Testis (tissue), 3 donors: ENCODE data around the gene GLCCI1. TPM values are rescaled to one million over a fixed set of nuclear protein-coding genes. Genes with fewer than 3 reads are reported as not detected.

Experiments
- DNase-seq: peaks from one replicate; pipeline ENCODE4 v3.0.0-alpha.2; 2019
- H3K27ac ChIP-seq, 2 donors: fragments of 200-600 bp; sonication (generic); one replicate each; pipeline ENCODE4 v1.5.1; 2019
- H3K27me3 ChIP-seq: fragments of 200-600 bp; sonication (generic); one replicate; pipeline ENCODE4 v1.5.1; 2019
- H3K36me3 ChIP-seq: fragments of 200-600 bp; sonication (generic); one replicate; pipeline ENCODE4 v1.5.1; 2017; ENCODE audit warnings: low read depth; ENCODE audit errors: missing control alignments
- H3K4me1 ChIP-seq: fragments of 200-600 bp; sonication (generic); one replicate; pipeline ENCODE4 v1.5.1; 2019
- H3K4me3 ChIP-seq, 2 donors: fragments of 200-600 bp; sonication (generic); one replicate each; pipeline ENCODE4 v1.5.1; 2017 to 2019
- H3K9me3 ChIP-seq: fragments of 200-600 bp; sonication (generic); one replicate; pipeline ENCODE4 v1.5.1; 2017
- CTCF ChIP-seq, 3 experiments: fragments of 450-650 bp in 2 of 3; fragments of 200-600 bp in 1 of 3; sonication (generic) in 1 of 3; IDR thresholded peaks; one replicate each; pipeline ENCODE4 v1.5.1; 2016 to 2019; ENCODE audit warnings: antibody characterized with exemption in 3 of 3, mild to moderate bottlenecking in 2 of 3, moderate library complexity in 1 of 3
- POLR2A ChIP-seq: fragments of 450-650 bp; IDR thresholded peaks from one replicate; pipeline ENCODE4 v1.6.1; 2017; ENCODE audit warnings: antibody characterized with exemption, mild to moderate bottlenecking, moderate library complexity
- WGBS, 2 donors: methylation state at CpG; one replicate each; pipeline ENCODE4 v1.1.5; 2018; 5-methylcytosine and 5-hydroxymethylcytosine counted together
- intact Hi-C: fragments of 100-400 bp; cut with DNase I; formaldehyde crosslinking; loops from one replicate; pipeline ENCODE4 v1.15.1; 2023; ENCODE audit warnings: low total_unique reads
- polyA plus RNA-seq: library from polyadenylated mRNA; stranded (reverse); fragments of 350-450 nt; fragmentation: Illumina TruSeq; extraction: RNeasy Lipid Tissue Mini Kit (QIAGEN cat#74804); gene quantifications from one replicate; pipeline ENCODE4 v1.2.3, GENCODE V29; 2014; ENCODE audit warnings: low read depth, low replicate concordance; ENCODE audit not compliant: insufficient read depth
- total RNA-seq, 2 donors: library from RNA; depleted of rRNA; stranded (reverse); fragments of >200 nt; gene quantifications; one replicate each; pipeline ENCODE4 v1.2.3, GENCODE V29; 2016

The GLCCI1 gene
- total and polyA plus RNA-seq, 3 donors from 2014 or later = 30.2 to 49.8 (median 42.2) TPM

- H3K27ac ChIP-seq = no peak overlapping the region
- H3K9me3 ChIP-seq = no peaks in the 10 kb centered on the region
- H3K36me3 ChIP-seq = no peaks in the 10 kb centered on the region
- no peaks in the 10 kb centered on the region for H3K27me3 ChIP-seq
- intact Hi-C loops = no loop called here
- H3K4me3 ChIP-seq = no peak overlapping the region
- TF ChIP-seq POLR2A = no peak
- no peak for TF ChIP-seq CTCF (IDR thresholded peaks at IDR 0.05)
- H3K4me1 ChIP-seq = no peaks in the 10 kb centered on the region
- DNase-seq = no peak
- WGBS, 2 donors = 97 to 100% methylated on average over 1 to 2 of the region's 2 CpGs
Observed at GRCh38 chr7:8035647-8036518, 67.3 kb downstream of the GLCCI1 start.

- TF ChIP-seq POLR2A (no peak), CTCF (IDR thresholded peaks at IDR 0.05) (no peak)
- no peak overlapping the region for H3K27ac ChIP-seq
- WGBS, 2 donors = 95 to 97% methylated on average over 3 of the region's 3 CpGs
- DNase-seq = no peak
- no peaks in the 10 kb centered on the region for H3K4me1 ChIP-seq
- no peaks in the 10 kb centered on the region for H3K27me3 ChIP-seq
- no peaks in the 10 kb centered on the region for H3K9me3 ChIP-seq
- intact Hi-C loops = no loop called here
- no peak overlapping the region for H3K4me3 ChIP-seq
- H3K36me3 ChIP-seq = no peaks in the 10 kb centered on the region
Observed at GRCh38 chr7:8037151-8037550, 68.6 kb downstream of the GLCCI1 start.

- intact Hi-C loops = no loop called here
- Histone ChIP-seq H3K4me3 (no peak overlapping the region), H3K27ac (no peak overlapping the region), H3K9me3 (no peaks in the 10 kb centered on the region), H3K27me3 (no peaks in the 10 kb centered on the region), H3K36me3 (no peaks in the 10 kb centered on the region), H3K4me1 (no peaks in the 10 kb centered on the region)
- no peak for DNase-seq
- 86 to 92% methylated on average over 3 of the region's 3 CpGs for WGBS, 2 donors
- TF ChIP-seq CTCF (IDR thresholded peaks at IDR 0.05) (no peak), POLR2A (no peak)
Observed at GRCh38 chr7:8040768-8041369, 72.3 kb downstream of the GLCCI1 start.

- WGBS, 2 donors = 93 to 95% methylated on average over 3 of the region's 3 CpGs
- no peaks in the 10 kb centered on the region for H3K36me3 ChIP-seq
- H3K4me1 ChIP-seq = no peaks in the 10 kb centered on the region
- H3K27me3 ChIP-seq = no peaks in the 10 kb centered on the region
- TF ChIP-seq POLR2A (no peak), CTCF (IDR thresholded peaks at IDR 0.05) (no peak)
- intact Hi-C loops = no loop called here
- no peak overlapping the region for H3K4me3 ChIP-seq
- H3K9me3 ChIP-seq = no peaks in the 10 kb centered on the region
- no peak overlapping the region for H3K27ac ChIP-seq
- no peak for DNase-seq
Observed at GRCh38 chr7:8042796-8043535, 74.4 kb downstream of the GLCCI1 start.
